GM06990 (cell line): ENCODE results near the gene TCTN2.

Source experiments
- DNase-seq: peaks from one replicate; pipeline ENCODE4 v3.0.0-alpha.2; 2011; ENCODE audit not compliant: insufficient read length; ENCODE audit errors: extremely low read depth
- H3K27me3 ChIP-seq: replicated peaks from 2 replicates; pipeline ENCODE4 v1.6.0; 2011; ENCODE audit warnings: low read length; ENCODE audit not compliant: control insufficient read depth, insufficient read depth
- H3K36me3 ChIP-seq: 2 replicates; pipeline ENCODE4 v1.5.1; 2011; ENCODE audit warnings: low read length; ENCODE audit not compliant: control insufficient read depth, insufficient read depth
- H3K4me3 ChIP-seq: replicated peaks from 2 replicates; pipeline ENCODE4 v1.5.1; 2011; ENCODE audit warnings: low read depth, mild to moderate bottlenecking, control low read depth, low read length
- CTCF ChIP-seq: IDR thresholded peaks from 2 replicates; pipeline ENCODE4 v1.5.1; 2011; ENCODE audit warnings: low read length, control low read depth, mild to moderate bottlenecking, inconsistent platforms; ENCODE audit not compliant: insufficient read depth, poor library complexity, severe bottlenecking

The TCTN2 gene

GRCh38 chr12:123670882-123671728, at the start of gene TCTN2:
TCTN2 (plus strand) TSS chr12:123671113; CDS start chr12:123671241, 128 bp downstream.
- Histone ChIP-seq H3K27me3 (no peaks in the 10 kb centered on the region), H3K4me3 (peak within 1 kb of the TSS; percentile 88), H3K36me3 (no peaks in the 10 kb centered on the region)
- no peak for TF ChIP-seq CTCF
- DNase-seq = peak; percentile 90

GRCh38 chr12:123621619-123622530, 49.0 kb upstream of the TCTN2 start:
- no peak for DNase-seq
- no peak overlapping the region for H3K4me3 ChIP-seq
- TF ChIP-seq CTCF = no peak
- H3K36me3 ChIP-seq = peaks cover 32% of the 10 kb centered on the region
- no peaks in the 10 kb centered on the region for H3K27me3 ChIP-seq

- peak; percentile 97 for DNase-seq
- no peaks in the 10 kb centered on the region for H3K27me3 ChIP-seq
- H3K36me3 ChIP-seq = peaks cover 16% of the 10 kb centered on the region
- peak within 1 kb of the TSS; percentile 99 for H3K4me3 ChIP-seq
- no peak for TF ChIP-seq CTCF
Observed at GRCh38 chr12:123633379-123634141, 37.4 kb upstream of the TCTN2 start, which contains the start of the genes EIF2B1 and GTF2H3. EIF2B1 (minus strand) TSS chr12:123633686; CDS start chr12:123633557, 129 bp downstream. GTF2H3 (plus strand) TSS chr12:123633829; CDS start chr12:123633860, 31 bp downstream.

DNA sequence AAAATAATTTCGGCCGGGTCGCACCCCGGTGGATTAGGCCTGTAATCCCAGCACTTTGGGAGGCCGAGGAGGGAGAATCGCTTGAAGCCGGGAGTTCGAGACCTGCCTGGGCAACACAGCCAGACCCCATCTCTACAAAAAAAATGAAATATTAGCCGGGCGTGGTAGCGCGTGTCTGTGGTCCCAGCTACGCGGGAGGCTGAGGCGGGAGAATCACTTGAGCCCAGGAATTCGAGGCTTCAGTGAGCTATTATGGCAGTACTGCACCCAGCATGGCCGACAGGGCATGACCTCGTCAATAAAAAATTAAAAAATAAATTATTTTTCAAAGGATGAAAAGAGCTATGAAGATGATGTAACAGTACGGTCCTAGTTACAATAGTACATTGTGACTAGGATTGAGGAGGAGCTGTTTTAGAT, 36.8 kb upstream of the TCTN2 start:
- no peak for DNase-seq
- H3K4me3 ChIP-seq = peak overlapping the region; percentile 99
- no peaks in the 10 kb centered on the region for H3K27me3 ChIP-seq
- peaks cover 14% of the 10 kb centered on the region for H3K36me3 ChIP-seq
- no peak for TF ChIP-seq CTCF

DNA sequence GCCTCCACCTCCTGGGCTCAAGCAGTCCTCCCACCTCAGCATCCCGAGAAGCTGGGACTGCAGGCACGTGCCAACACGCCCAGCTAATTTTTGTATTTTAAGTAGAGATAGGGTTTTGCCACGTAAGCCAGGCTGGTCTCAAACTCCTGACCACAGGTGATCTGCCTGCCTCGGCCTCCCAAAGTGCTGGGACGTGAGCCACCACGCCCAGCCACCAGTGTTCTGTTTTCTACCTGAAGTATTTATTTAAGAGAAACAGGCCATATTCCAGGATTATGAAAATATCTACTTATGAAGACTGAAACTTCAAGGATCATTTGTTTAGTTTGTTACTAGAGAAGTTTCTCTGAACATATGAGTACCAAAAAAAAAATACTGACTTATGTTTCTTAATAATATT, 27.0 kb upstream of the TCTN2 start:
- H3K4me3 ChIP-seq = no peak overlapping the region
- peaks cover 16% of the 10 kb centered on the region for H3K36me3 ChIP-seq
- TF ChIP-seq CTCF = no peak
- no peak for DNase-seq
- H3K27me3 ChIP-seq = no peaks in the 10 kb centered on the region
